A549 (cell line): ENCODE data around the gene KCNIP4. TPM values are rescaled to one million over a fixed set of nuclear protein-coding genes. Genes with fewer than 3 reads are reported as not detected.
A peak's percentile ranks its signal among the peaks of the same experiment; 100 is the strongest.

Experiments
- ATAC-seq, 2 experiments: fragments of 200-7000 bp in 1 of 2; fragments of >200 bp in 1 of 2; cut with Nextera tagmentation in 1 of 2; cut with Tn5 transposase in 1 of 2; 3 replicates each; pipeline versions ENCODE4 v1.8.0 to v1.9.1; 2018 to 2020; ENCODE audit warnings: mild to moderate bottlenecking in 1 of 2, moderate library complexity in 1 of 2
- CTCF ChIA-PET: fragments of 300-600 bp; sonication (Branson Sonifier 250); formaldehyde crosslinking; extraction: SDS; loops from one replicate; lab custom pipeline; 2021; ENCODE audit warnings: antibody characterized with exemption, inconsistent platforms; lab: Yijun Ruan, JAX
- POLR2A ChIA-PET: fragments of 350-600 bp; formaldehyde crosslinking; extraction: SDS; loops from one replicate; lab custom pipeline; 2021; ENCODE audit warnings: antibody characterized with exemption, inconsistent platforms; lab: Yijun Ruan, JAX
- DNase-seq, 2 experiments: peaks; one replicate each; pipeline versions ENCODE4 v3.0.0 to v3.0.0-alpha.2; 2011 to 2016; ENCODE audit warnings: low read depth in 1 of 2, low spot score in 1 of 2
- FAIRE-seq: peaks from 2 replicates; lab custom pipeline; 2011; peaks lifted over from hg19 to GRCh38; lab: Jason Lieb, UNC
- H3K27ac ChIP-seq, 2 experiments: fragments of >200 bp; sonication (Bioruptor Twin); formaldehyde crosslinking; 3 replicates each; pipeline ENCODE4 v1.5.1; 2016 to 2017
- H3K4me1 ChIP-seq: fragments of >200 bp; sonication (Bioruptor Twin); formaldehyde crosslinking; 3 replicates; pipeline ENCODE4 v1.6.1; 2016
- H3K4me2 ChIP-seq: fragments of >200 bp; sonication (Bioruptor Twin); formaldehyde crosslinking; 3 replicates; pipeline ENCODE4 v1.6.1; 2016
- H3K4me3 ChIP-seq: fragments of >200 bp; sonication (Bioruptor Twin); formaldehyde crosslinking; 3 replicates; pipeline ENCODE4 v1.5.1; 2016
- H3K9me3 ChIP-seq: fragments of >200 bp; sonication (Bioruptor Twin); formaldehyde crosslinking; 3 replicates; pipeline ENCODE4 v1.6.1; 2016
- BHLHE40 ChIP-seq: IDR thresholded peaks from 2 replicates; pipeline ENCODE4 v1.6.1; 2012; ENCODE audit warnings: low read depth, low read length, inconsistent platforms
- CBX2 ChIP-seq: fragments of 200-600 bp; sonication (generic); IDR thresholded peaks from 2 replicates; pipeline ENCODE4 v1.6.1; 2016; ENCODE audit warnings: low read depth, mild to moderate bottlenecking, borderline replicate concordance
- CEBPB ChIP-seq, 2 experiments: fragments of >200 bp in 1 of 2; sonication (Bioruptor Twin) in 1 of 2; formaldehyde crosslinking in 1 of 2; IDR thresholded peaks; 2 replicates each; pipeline ENCODE4 v1.6.1; 2012 to 2016
- CHD2 ChIP-seq: fragments of 150-350 bp; IDR thresholded peaks from 2 replicates; pipeline ENCODE4 v1.6.1; 2014; ENCODE audit warnings: low read length; ENCODE audit not compliant: partially characterized antibody
- CHD4 ChIP-seq: fragments of 200-600 bp; sonication (generic); IDR thresholded peaks from 2 replicates; pipeline ENCODE4 v1.6.1; 2016; ENCODE audit warnings: antibody characterized with exemption, mild to moderate bottlenecking, borderline replicate concordance
- EHMT2 ChIP-seq: fragments of 200-600 bp; sonication (generic); IDR thresholded peaks from 2 replicates; pipeline ENCODE4 v1.6.1; 2016; ENCODE audit warnings: antibody characterized with exemption, low read depth, mild to moderate bottlenecking, moderate library complexity
- EP300 ChIP-seq, 2 experiments: fragments of >200 bp; sonication (Bioruptor Twin); formaldehyde crosslinking; IDR thresholded peaks; 2 replicates in 1 of 2; 3 replicates in 1 of 2; pipeline ENCODE4 v1.6.1; 2016 to 2017
- HDAC2 ChIP-seq: fragments of 200-600 bp; sonication (generic); IDR thresholded peaks from 2 replicates; pipeline ENCODE4 v1.6.1; 2016
- JUN ChIP-seq, 2 experiments: fragments of >200 bp; sonication (Bioruptor Twin); formaldehyde crosslinking; IDR thresholded peaks; 2 replicates in 1 of 2; 3 replicates in 1 of 2; pipeline ENCODE4 v1.6.1; 2016 to 2017
- MAZ ChIP-seq: fragments of 150-350 bp; IDR thresholded peaks from 2 replicates; pipeline ENCODE4 v1.6.1; 2014; ENCODE audit warnings: antibody characterized with exemption, low read depth, low read length, borderline replicate concordance
- PHF8 ChIP-seq: fragments of 200-600 bp; sonication (generic); IDR thresholded peaks from 2 replicates; pipeline ENCODE4 v1.6.1; 2016; ENCODE audit warnings: low read depth, mild to moderate bottlenecking, antibody characterized with exemption, moderate library complexity, borderline replicate concordance
- POLR2A ChIP-seq: IDR thresholded peaks from 2 replicates; pipeline ENCODE4 v1.6.1; 2012; ENCODE audit warnings: mild to moderate bottlenecking, low read length
- RAD21 ChIP-seq, 2 experiments: fragments of >200 bp in 1 of 2; sonication (Bioruptor Twin) in 1 of 2; formaldehyde crosslinking in 1 of 2; IDR thresholded peaks in 1 of 2; conservative IDR thresholded peaks in 1 of 2; 2 replicates in 1 of 2; 3 replicates in 1 of 2; pipeline ENCODE4 v1.6.1; 2012 to 2018; ENCODE audit warnings: inconsistent platforms in 1 of 2
- RFX5 ChIP-seq: fragments of 450-650 bp; IDR thresholded peaks from 2 replicates; pipeline ENCODE4 v1.7.1; 2014; ENCODE audit warnings: antibody characterized with exemption, mild to moderate bottlenecking, moderate library complexity
- SMC3 ChIP-seq: fragments of >200 bp; sonication (Bioruptor Twin); formaldehyde crosslinking; IDR thresholded peaks from 3 replicates; pipeline ENCODE4 v1.6.1; 2018; ENCODE audit warnings: inconsistent platforms
- TP53 ChIP-seq: fragments of 250-450 bp; sonication (Bioruptor Pico); IDR thresholded peaks from 2 replicates; pipeline ENCODE4 v1.5.0; 2021; ENCODE audit warnings: mild to moderate bottlenecking, moderate library complexity
- ZC3H11A ChIP-seq: fragments of 450-650 bp; IDR thresholded peaks from 2 replicates; pipeline ENCODE4 v1.6.1; 2014; ENCODE audit warnings: antibody characterized with exemption, mild to moderate bottlenecking
- WGBS: methylation state at CpG from one replicate; pipeline ENCODE4 v1.1.6; 2017; ENCODE audit errors: missing lambda C conversion rate; 5-methylcytosine and 5-hydroxymethylcytosine counted together
- polyA plus RNA-seq, 4 experiments: library from polyadenylated mRNA; depleted of rRNA in 3 of 4; stranded (reverse); fragments of >200 nt; fragmentation: RNase III in 1 of 4; extraction: RNeasy Plus Mini Kit Qiagen cat#74134 plus additional on column Dnase treatment in 1 of 4; gene quantifications; 2 replicates in 3 of 4; 3 replicates in 1 of 4; pipeline ENCODE4 v1.2.3, GENCODE V29; 2011 to 2017
- TF ChIP-seq, protein P1 (sequence below): fragments of >200 bp; sonication (Bioruptor Twin); formaldehyde crosslinking; IDR thresholded peaks from 3 replicates; pipeline ENCODE4 v1.5.1; 2016
- TF ChIP-seq, protein P2 (sequence below): fragments of 200-600 bp; sonication (generic); IDR thresholded peaks from 2 replicates; pipeline ENCODE4 v1.6.1; 2016; ENCODE audit warnings: antibody characterized with exemption, mild to moderate bottlenecking, moderate library complexity
- TF ChIP-seq, protein P3 (sequence below): fragments of 250-450 bp; sonication (Bioruptor Pico); IDR thresholded peaks from 2 replicates; pipeline ENCODE4 v1.5.0; 2021; ENCODE audit warnings: mild to moderate bottlenecking, moderate library complexity, borderline replicate concordance

KCNIP4 gene
- polyA plus RNA-seq, 2 of the 4 experiments (the other 2 are of a cell fraction), result not detected

DNA sequence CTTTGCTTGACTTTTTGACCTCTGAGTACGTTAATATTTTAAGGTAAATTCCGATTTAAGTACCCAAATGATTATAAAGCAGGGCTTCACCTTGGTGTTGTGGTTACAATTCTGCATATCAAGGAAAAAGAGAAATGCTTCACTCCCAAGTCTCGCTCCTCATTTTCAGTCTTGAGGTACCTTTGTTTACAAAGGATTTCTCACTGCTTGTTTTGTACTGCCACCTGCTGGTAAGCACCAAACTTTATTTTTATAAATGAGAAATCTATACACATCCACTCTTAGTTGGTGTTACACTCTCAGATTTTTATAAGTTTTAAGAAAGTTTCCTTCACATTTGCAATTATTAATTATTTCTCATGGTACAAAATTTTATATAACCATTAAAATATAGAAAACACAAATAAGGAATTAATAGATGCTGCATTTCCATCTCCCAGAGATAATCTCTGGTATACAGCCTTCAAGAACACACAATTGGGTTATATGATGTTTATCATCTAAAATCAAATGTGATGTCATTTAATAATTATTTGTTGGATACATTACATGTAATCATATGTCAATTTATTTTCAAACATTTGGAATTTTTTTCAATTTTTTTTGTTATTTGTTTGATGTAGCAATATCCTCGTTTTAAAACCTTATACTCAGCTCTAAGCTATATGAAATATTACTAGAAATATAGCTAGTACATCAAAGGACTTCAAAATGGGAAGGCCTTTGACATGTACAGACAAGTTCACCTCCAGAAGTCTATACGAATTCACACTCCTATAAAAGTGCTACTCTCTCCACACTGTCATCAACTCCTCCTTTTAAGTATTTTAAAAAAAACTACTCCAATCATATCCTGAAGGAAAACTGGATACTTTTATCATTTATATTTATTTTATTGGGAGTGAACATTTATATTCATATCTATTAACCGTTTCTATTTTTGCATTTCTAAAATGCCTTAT, 179.9 kb downstream of the KCNIP4 start:
- TF ChIP-seq, protein P1, sequence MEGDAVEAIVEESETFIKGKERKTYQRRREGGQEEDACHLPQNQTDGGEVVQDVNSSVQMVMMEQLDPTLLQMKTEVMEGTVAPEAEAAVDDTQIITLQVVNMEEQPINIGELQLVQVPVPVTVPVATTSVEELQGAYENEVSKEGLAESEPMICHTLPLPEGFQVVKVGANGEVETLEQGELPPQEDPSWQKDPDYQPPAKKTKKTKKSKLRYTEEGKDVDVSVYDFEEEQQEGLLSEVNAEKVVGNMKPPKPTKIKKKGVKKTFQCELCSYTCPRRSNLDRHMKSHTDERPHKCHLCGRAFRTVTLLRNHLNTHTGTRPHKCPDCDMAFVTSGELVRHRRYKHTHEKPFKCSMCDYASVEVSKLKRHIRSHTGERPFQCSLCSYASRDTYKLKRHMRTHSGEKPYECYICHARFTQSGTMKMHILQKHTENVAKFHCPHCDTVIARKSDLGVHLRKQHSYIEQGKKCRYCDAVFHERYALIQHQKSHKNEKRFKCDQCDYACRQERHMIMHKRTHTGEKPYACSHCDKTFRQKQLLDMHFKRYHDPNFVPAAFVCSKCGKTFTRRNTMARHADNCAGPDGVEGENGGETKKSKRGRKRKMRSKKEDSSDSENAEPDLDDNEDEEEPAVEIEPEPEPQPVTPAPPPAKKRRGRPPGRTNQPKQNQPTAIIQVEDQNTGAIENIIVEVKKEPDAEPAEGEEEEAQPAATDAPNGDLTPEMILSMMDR, result peak; percentile 66
- TF ChIP-seq HDAC2 (no peak), SMC3 (peak; percentile 59), RAD21 (conservative IDR thresholded peaks at IDR 0.05 in 1 of 2, IDR thresholded peaks at IDR 0.05 in 1 of 2) (peak; percentile 76 to 82)
- TF ChIP-seq, all 56 proteins: peak for 3
- peak overlapping the region; percentile 55; the same call in 2 of the 3 replicates for H3K4me2 ChIP-seq
- FAIRE-seq (no peak), ATAC-seq (peak; percentile 34 to 70; a peak in 3 of 6 replicates), DNase-seq (peak in 1 of 2 experiments; percentile 40)
- no peak overlapping the region for H3K27ac ChIP-seq
- no peaks in the 10 kb centered on the region for H3K9me3 ChIP-seq
- WGBS, result 1% methylated on average over 6 of the region's 6 CpGs
- ChIA-PET POLR2A (no interaction called here), CTCF (interaction anchor here (0.6 to 2.7 kb wide), 8 partner anchors 8 to 260 kb away, joined by 3 to 23 read pairs (median 3); no protein-coding TSS in a partner anchor)
- H3K4me1 ChIP-seq, result no peaks in the 10 kb centered on the region
- no peak overlapping the region for H3K4me3 ChIP-seq

DNA sequence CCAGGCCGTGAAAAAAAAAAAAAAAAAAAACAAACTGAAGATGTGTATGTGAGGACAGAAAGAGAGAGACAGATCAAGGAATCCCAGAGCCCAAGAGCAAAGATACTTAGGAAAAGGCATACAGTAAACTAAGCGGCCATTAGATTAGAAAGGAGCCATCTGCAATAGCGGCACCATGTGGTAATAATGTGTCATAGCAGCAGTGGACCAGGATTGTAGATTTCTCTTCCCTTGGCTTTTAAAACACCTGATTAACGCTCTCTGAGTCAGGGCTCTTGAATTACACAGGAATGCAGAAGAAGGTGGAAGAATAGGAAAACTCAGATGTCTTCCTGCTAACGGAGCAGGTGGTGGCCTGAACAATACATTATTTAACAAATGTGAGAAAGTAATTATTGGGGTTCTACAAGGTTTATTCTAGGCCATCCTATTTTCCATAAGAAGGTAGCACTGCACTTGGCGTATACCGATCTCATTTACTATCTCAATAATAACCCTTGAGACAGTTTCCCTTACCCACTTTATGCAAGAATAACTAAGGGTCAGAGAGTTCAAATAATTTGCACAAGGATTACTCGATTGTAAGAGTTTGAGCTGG, 182.7 kb downstream of the KCNIP4 start:
- Histone ChIP-seq H3K4me2 (no peak overlapping the region), H3K4me1 (no peaks in the 10 kb centered on the region), H3K9me3 (no peaks in the 10 kb centered on the region), H3K4me3 (no peak overlapping the region), H3K27ac (no peak overlapping the region)
- CTCF ChIA-PET, result interaction anchor here (0.6 to 1.8 kb wide), 7 partner anchors 11 to 254 kb away, joined by 3 to 7 read pairs (median 3); no protein-coding TSS in a partner anchor
- WGBS, result 17% methylated on average over 7 of the region's 8 CpGs
- no peak for TF ChIP-seq ZC3H11A
- TF ChIP-seq EP300 (IDR thresholded peaks at IDR 0.05), result no peak
- TF ChIP-seq, protein P1, result peak; percentile 63
- TF ChIP-seq JUN (IDR thresholded peaks at IDR 0.05), result no peak
- no peak for TF ChIP-seq BHLHE40
- TF ChIP-seq PHF8, result no peak
- TF ChIP-seq RAD21 (conservative IDR thresholded peaks at IDR 0.05 in 1 of 2, IDR thresholded peaks at IDR 0.05 in 1 of 2), result peak; percentile 29 to 45; a peak in 3 of 5 replicates
- peak; percentile 36; the same call in 2 of the 3 replicates for TF ChIP-seq SMC3
- FAIRE-seq, result no peak
- POLR2A ChIA-PET, result no interaction called here
- peak; percentile 2 to 26 for DNase-seq
- peak; percentile 73 to 79; a peak in 5 of 6 replicates for ATAC-seq

DNA sequence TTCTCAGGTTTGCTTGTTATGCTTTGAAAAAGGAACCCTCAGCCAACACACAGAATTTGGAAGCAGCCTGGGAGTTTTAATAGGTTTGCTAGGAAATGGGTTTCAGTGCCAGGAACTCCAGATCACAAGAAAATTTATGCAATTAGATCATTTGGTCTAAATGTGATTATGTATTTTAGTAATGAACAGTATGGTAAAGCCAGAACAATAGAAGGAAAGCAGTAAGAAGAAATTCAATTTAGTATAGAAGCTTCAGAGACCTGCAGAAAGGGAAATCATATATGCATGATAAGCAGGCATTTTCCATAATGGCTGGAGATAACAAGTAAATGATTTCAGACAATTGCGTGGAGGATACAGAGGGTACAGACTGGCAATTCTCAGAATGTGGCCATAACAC, 184.7 kb downstream of the KCNIP4 start:
- no peaks in the 10 kb centered on the region for H3K9me3 ChIP-seq
- ATAC-seq, result no peak
- no peak overlapping the region for H3K27ac ChIP-seq
- no peaks in the 10 kb centered on the region for H3K4me1 ChIP-seq
- H3K4me3 ChIP-seq, result no peak overlapping the region
- ChIA-PET CTCF (interaction anchor here (1.6 to 1.8 kb wide), 2 partner anchors 26 to 254 kb away, joined by 4 read pairs; no protein-coding TSS in a partner anchor), POLR2A (no interaction called here)
- no peak for FAIRE-seq
- H3K4me2 ChIP-seq, result no peak overlapping the region
- WGBS, result 0% methylated on average over 1 of the region's 1 CpG
- DNase-seq, result no peak
- TF ChIP-seq CHD4 (no peak), MAZ (no peak), JUN (IDR thresholded peaks at IDR 0.05) (no peak), POLR2A (no peak), CBX2 (no peak), EHMT2 (no peak), RFX5 (no peak), CHD2 (no peak), TP53 (CRISPR knock-in tag) (no peak), CEBPB (IDR thresholded peaks at IDR 0.05) (no peak)
- TF ChIP-seq, protein P2, sequence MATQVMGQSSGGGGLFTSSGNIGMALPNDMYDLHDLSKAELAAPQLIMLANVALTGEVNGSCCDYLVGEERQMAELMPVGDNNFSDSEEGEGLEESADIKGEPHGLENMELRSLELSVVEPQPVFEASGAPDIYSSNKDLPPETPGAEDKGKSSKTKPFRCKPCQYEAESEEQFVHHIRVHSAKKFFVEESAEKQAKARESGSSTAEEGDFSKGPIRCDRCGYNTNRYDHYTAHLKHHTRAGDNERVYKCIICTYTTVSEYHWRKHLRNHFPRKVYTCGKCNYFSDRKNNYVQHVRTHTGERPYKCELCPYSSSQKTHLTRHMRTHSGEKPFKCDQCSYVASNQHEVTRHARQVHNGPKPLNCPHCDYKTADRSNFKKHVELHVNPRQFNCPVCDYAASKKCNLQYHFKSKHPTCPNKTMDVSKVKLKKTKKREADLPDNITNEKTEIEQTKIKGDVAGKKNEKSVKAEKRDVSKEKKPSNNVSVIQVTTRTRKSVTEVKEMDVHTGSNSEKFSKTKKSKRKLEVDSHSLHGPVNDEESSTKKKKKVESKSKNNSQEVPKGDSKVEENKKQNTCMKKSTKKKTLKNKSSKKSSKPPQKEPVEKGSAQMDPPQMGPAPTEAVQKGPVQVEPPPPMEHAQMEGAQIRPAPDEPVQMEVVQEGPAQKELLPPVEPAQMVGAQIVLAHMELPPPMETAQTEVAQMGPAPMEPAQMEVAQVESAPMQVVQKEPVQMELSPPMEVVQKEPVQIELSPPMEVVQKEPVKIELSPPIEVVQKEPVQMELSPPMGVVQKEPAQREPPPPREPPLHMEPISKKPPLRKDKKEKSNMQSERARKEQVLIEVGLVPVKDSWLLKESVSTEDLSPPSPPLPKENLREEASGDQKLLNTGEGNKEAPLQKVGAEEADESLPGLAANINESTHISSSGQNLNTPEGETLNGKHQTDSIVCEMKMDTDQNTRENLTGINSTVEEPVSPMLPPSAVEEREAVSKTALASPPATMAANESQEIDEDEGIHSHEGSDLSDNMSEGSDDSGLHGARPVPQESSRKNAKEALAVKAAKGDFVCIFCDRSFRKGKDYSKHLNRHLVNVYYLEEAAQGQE, result no peak
- TF ChIP-seq, protein P3, sequence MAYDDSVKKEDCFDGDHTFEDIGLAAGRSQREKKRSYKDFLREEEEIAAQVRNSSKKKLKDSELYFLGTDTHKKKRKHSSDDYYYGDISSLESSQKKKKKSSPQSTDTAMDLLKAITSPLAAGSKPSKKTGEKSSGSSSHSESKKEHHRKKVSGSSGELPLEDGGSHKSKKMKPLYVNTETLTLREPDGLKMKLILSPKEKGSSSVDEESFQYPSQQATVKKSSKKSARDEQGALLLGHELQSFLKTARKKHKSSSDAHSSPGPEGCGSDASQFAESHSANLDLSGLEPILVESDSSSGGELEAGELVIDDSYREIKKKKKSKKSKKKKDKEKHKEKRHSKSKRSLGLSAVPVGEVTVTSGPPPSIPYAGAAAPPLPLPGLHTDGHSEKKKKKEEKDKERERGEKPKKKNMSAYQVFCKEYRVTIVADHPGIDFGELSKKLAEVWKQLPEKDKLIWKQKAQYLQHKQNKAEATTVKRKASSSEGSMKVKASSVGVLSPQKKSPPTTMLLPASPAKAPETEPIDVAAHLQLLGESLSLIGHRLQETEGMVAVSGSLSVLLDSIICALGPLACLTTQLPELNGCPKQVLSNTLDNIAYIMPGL, result no peak
